Activated CD4-positive, alpha-beta T cell treated with anti-CD3 and anti-CD28 coated beads, Interleukin-2, amount 50 U/mL, for 48 hours (primary cell): ENCODE results near the gene SDHAF4.
A peak's percentile ranks its signal among the peaks of the same experiment; 100 is the strongest.
"Not testable (repeated sequence)": the region's sequence is repeated elsewhere in the genome, so short reads cannot be mapped to it uniquely, and the experiment has no call there.

Experiments
- DNase-seq, 2 experiments: peaks; one replicate each; pipeline ENCODE4 v3.0.0-alpha.2; 2020

Gene SDHAF4

GRCh38 chr6:70593118-70593486 is 26.4 kb downstream of the SDHAF4 start:
- DNase-seq, result no peak

DNA sequence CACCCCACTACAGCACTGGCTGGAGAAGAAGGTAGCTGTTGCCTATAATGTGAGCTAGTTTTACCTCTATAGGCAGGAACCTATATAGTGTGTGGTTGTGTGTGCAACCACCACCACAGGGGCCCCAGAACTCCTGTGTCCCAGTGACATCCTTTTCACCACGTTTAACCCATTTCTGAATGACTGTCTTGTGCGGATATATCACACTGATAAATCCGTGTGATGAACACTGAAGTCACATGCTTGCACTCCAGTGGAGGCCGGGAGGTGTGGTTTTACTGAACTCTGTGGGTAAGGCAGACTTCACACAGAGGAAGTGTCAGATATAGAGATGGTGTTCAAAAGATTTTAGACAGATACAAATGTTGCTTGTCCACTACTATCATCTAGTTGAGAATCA is 32.5 kb downstream of the SDHAF4 start:
- DNase-seq, result peak; percentile 4 to 11

GRCh38 chr6:70601014-70601413 is 34.3 kb downstream of the SDHAF4 start:
- DNase-seq, result no peak

DNA sequence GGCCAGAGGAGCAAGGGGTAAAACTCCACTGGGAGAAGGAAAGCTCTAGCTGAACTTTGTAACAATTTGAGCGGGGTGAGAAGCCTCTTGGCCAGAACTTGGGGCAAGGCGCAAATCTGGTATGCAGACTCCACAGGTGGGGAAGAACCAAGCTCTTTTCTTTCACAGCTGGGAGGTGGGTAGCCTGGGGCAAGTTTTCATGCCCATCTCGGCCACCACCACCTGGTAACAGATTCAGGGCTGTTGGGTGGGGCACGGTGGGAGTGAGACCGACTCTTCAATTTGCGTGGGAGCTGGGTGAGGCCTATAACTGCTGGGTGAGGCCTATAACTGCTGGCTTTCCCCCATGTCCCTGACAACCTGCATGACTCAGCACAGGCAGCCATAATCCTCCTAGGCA is 37.5 kb downstream of the SDHAF4 start:
- no peak for DNase-seq

DNA sequence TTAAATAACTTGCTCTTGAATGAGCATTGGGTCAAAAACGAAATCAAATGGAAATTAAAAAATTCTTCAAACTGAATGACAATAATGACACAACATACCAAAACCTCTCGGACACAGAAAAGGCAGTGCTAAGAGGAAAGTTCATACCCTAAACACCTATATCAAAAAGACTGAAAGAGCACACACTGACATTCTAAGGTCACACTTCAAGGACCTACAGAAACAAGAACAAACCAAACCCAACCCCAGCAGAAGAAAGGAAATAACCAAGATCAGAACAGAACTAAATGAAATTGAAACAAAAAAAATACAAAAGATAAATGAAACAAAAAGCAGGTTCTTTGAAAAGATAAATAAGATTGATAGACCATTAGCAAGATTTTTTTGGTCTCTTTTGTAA is 40.6 kb downstream of the SDHAF4 start:
- not testable (repeated sequence) for DNase-seq

- DNase-seq, result not testable (repeated sequence)
Observed at GRCh38 chr6:70609181-70609580, 42.5 kb downstream of the SDHAF4 start.

- no peak for DNase-seq
Observed at GRCh38 chr6:70616728-70617260, 50.1 kb downstream of the SDHAF4 start.

- no peak for DNase-seq
Observed at GRCh38 chr6:70620746-70621145, 54.0 kb downstream of the SDHAF4 start.

- no peak for DNase-seq
Observed at GRCh38 chr6:70622461-70622860, 55.7 kb downstream of the SDHAF4 start.

GRCh38 chr6:70625436-70625835 is 58.7 kb downstream of the SDHAF4 start:
- no peak for DNase-seq

DNA sequence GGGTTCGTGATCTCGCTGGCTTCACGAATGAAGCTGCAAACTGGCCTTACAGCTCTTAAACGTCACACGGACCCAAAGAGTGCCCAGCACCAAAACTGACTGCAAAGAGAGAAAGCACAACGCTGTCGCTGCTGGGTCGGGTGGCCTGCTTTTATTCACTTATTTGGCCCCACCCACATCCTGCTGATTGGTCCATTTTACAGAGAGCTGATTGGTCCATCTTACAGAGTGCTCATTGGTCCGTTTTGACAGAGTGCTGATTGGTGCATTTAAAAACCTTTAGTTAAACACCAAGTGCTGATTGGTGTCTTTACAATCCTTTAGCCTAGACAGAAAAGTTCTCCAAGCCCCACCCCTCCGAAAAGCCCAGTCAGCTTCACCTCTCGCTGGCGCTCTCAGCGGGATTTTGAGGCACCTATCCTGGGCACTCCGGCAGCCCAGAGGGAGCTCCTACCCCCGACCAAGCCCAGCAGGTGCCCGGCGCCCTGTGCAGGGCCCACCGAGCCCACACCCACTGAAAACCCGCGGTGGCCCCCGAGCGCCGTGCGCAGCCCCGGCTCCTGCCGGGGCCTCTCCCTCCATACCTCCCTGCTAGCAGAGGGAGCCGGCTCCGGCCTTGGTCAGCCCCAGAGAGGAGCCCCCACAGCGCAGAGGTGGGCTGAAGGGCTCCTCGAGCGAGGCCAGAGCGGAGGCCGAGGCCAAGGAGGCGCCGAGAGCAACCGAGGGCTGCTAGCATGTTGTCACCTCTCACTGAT is 60.9 kb downstream of the SDHAF4 start:
- DNase-seq, result no peak

DNA sequence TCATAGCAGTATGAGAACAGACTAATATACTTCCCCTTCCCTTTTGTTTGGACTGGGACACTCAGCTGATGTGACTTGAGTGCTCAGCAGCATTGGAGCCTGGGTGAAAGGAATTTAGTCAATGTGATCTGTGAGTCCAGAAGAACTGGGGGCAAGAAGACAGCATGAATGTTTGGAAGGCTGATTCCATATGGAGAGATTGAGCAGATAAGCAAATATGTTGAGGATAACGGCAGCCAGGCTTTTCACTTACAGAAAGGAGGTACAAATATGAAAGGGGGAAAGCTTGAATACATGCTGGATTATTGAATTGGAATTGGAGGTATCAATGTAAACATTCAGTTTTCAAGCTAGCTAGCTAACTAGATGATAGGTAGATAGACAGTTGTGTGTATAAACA is 63.2 kb downstream of the SDHAF4 start:
- no peak for DNase-seq

DNA sequence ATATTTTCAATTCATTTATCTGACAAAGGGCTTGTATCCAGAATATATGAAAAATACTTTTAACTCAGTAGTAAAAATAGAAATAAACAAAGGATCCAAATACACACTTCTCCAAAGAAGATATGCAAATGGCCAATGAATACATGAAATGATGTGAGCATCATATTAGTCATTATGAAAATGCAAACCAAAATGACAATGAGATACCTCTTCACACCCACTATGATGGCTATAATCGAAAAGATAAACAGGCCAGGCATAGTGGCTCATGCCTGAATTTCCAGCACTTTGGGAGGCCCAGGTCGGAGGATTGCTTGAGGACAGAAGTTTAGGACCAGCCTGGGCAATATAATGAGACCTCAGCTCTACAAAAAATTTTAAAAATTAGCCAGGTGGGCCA is 67.1 kb downstream of the SDHAF4 start:
- DNase-seq, result no peak

- no peak for DNase-seq
Observed at GRCh38 chr6:70636596-70636995, 69.9 kb downstream of the SDHAF4 start.

- DNase-seq, result no peak
Observed at GRCh38 chr6:70638468-70638867, 71.7 kb downstream of the SDHAF4 start.
